HepG2 (cell line): ENCODE data around the gene PKP3. TPM values are rescaled to one million over a fixed set of nuclear protein-coding genes. Genes with fewer than 3 reads are reported as not detected.
A peak's percentile ranks its signal among the peaks of the same experiment; 100 is the strongest.

Source experiments
- GTF3A ChIP-seq: sonication (generic); formaldehyde crosslinking; conservative IDR thresholded peaks from 2 replicates; pipeline ENCODE4 v1.4.0; 2020; ENCODE audit warnings: mild to moderate bottlenecking, missing genetic modification reagents
- HNF4A ChIP-seq: sonication (generic); formaldehyde crosslinking; IDR thresholded peaks from 2 replicates; pipeline ENCODE4 v1.4.0; 2020; ENCODE audit warnings: missing genetic modification reagents
- JUNB ChIP-seq: sonication (generic); formaldehyde crosslinking; IDR thresholded peaks from 2 replicates; pipeline ENCODE4 v1.8.0; 2022; ENCODE audit warnings: missing genetic modification reagents, mild to moderate bottlenecking, borderline replicate concordance
- MIXL1 ChIP-seq: IDR thresholded peaks from 2 replicates; pipeline ENCODE4 v1.6.1; 2016
- MYPOP ChIP-seq: sonication (generic); formaldehyde crosslinking; IDR thresholded peaks from 2 replicates; pipeline ENCODE4 v1.8.1; 2023; ENCODE audit warnings: mild to moderate bottlenecking, moderate library complexity, missing genetic modification reagents
- SMARCE1 ChIP-seq: fragments of 450-650 bp; IDR thresholded peaks from 2 replicates; pipeline ENCODE4 v1.6.1; 2017; ENCODE audit warnings: borderline replicate concordance
- TGIF2 ChIP-seq: IDR thresholded peaks from 2 replicates; pipeline ENCODE4 v1.6.1; 2016; ENCODE audit warnings: control low read depth, missing compliant biosample characterization
- TMF1 ChIP-seq: sonication (generic); formaldehyde crosslinking; IDR thresholded peaks from 2 replicates; pipeline ENCODE4 v1.8.1; 2022; ENCODE audit warnings: low read depth, missing genetic modification reagents
- XRCC5 ChIP-seq: fragments of 200-400 bp; formaldehyde crosslinking; optimal IDR thresholded peaks from 2 replicates; pipeline ENCODE3; 2017; ENCODE audit warnings: mild to moderate bottlenecking, low read length
- YEATS4 ChIP-seq: sonication (generic); formaldehyde crosslinking; IDR thresholded peaks from 2 replicates; pipeline ENCODE4 v1.4.0; 2020; ENCODE audit warnings: missing genetic modification reagents, borderline replicate concordance
- ZNF10 ChIP-seq: sonication (generic); formaldehyde crosslinking; IDR thresholded peaks from 2 replicates; pipeline ENCODE4 v1.4.0; 2020; ENCODE audit warnings: mild to moderate bottlenecking, low read depth, missing genetic modification reagents, borderline replicate concordance
- ZNF224 ChIP-seq: sonication (generic); formaldehyde crosslinking; IDR thresholded peaks from 2 replicates; pipeline ENCODE4 v1.5.0; 2020; ENCODE audit warnings: mild to moderate bottlenecking, missing genetic modification reagents
- ZNF563 ChIP-seq: sonication (generic); formaldehyde crosslinking; IDR thresholded peaks from 2 replicates; pipeline ENCODE4 v1.8.0; 2022; ENCODE audit warnings: mild to moderate bottlenecking, moderate library complexity, missing genetic modification reagents
- ZSCAN29 ChIP-seq: sonication (generic); formaldehyde crosslinking; conservative IDR thresholded peaks from 2 replicates; pipeline ENCODE4 v1.4.0; 2020; ENCODE audit warnings: mild to moderate bottlenecking, missing genetic modification reagents
- polyA plus RNA-seq, 8 experiments: library from polyadenylated mRNA; depleted of rRNA in 3 of 8; stranded (reverse) in 7 of 8; unstranded in 1 of 8; fragments of >200 nt; fragmentation: Illumina TruSeq in 4 of 8; extraction: Trizol in 4 of 8; gene quantifications; 2 replicates each; pipeline versions ENCODE4 v1.2.1 to v1.2.3, GENCODE V29; 2011 to 2016; ENCODE audit warnings: low read depth in 4 of 8, missing spikeins in 1 of 8, mixed read lengths in 1 of 8; ENCODE audit not compliant: insufficient read depth in 1 of 8
- total RNA-seq, 5 experiments: library from RNA; depleted of rRNA; stranded (reverse); fragments of >200 nt; fragmentation: Illumina TruSeq; extraction: Trizol; gene quantifications; 2 replicates each; pipeline ENCODE4 v1.2.3, GENCODE V29; 2016; ENCODE audit warnings: low read depth in 1 of 5
- TF ChIP-seq, protein P1 (sequence below): IDR thresholded peaks from 2 replicates; pipeline ENCODE4 v1.6.1; 2016; ENCODE audit warnings: low read depth, control low read depth
- TF ChIP-seq, protein P2 (sequence below): sonication (generic); formaldehyde crosslinking; IDR thresholded peaks from 2 replicates; pipeline ENCODE4 v1.8.0; 2022; ENCODE audit warnings: mild to moderate bottlenecking, missing genetic modification reagents; ENCODE audit not compliant: insufficient replicate concordance
- TF ChIP-seq, protein P3 (sequence below), 2 experiments: IDR thresholded peaks; 2 replicates each; pipeline ENCODE4 v1.6.1; 2011 to 2012; ENCODE audit warnings: low read length in 2 of 2, borderline replicate concordance in 1 of 2, low read depth in 1 of 2, mild to moderate bottlenecking in 1 of 2, moderate library complexity in 1 of 2
- TF ChIP-seq, protein P4 (sequence below): IDR thresholded peaks from 2 replicates; pipeline ENCODE4 v1.6.1; 2016; ENCODE audit warnings: mild to moderate bottlenecking, missing biosample characterization, missing genetic modification reagents
- TF ChIP-seq, protein P5 (sequence below): sonication (generic); formaldehyde crosslinking; IDR thresholded peaks from 2 replicates; pipeline ENCODE4 v1.4.0; 2020; ENCODE audit warnings: missing genetic modification reagents

PKP3 gene
- total and polyA plus RNA-seq, 2 of the 13 experiments (the other 11 are each of a cell fraction or from before 2014, with no cell fraction given): 18.0 to 28.7 TPM

DNA sequence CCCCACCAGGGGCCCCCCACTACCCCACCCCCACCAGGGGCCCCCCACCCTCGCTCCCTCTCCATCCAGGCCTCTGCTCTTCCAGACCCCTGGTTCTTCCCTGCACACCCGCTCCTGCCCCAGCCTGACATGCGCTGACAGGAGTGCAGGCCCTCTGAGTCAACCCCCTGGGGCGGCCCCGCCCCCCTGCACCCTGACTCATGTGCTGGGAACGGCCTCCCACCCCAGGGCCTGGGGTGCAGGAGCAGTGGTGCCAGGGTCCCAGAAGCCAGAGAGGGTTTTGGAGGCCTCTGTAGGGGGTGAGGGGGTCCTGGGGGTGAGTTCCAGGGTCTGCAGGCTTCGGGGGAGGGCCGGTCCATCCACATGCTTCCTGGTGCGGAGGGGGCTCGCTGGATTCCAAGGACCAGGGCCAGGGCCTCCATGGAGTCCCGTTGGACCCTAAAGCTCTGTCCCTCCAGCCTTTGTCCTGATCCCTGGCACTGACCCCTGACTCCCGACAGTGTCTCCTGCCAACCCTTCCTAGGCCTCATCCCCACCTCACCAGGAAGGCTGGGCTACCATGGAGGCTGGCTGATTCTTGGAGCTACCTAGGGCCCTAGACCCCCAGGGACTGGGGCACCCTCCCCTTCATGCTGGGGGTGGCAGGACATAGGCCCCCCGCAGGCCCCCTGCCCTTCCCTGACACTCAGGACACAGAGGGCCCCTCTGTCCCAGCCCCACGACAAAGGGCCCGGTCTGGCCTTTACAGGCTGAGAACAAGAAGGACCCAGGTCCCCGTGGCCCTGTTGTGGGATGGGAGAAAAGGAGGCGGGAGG lies 583 bp upstream of the PKP3 start (continued):
- TF ChIP-seq GTF3A (no peak), JUNB (CRISPR knock-in tag) (no peak), MIXL1 (CRISPR knock-in tag) (no peak), MYPOP (no peak), ZNF563 (no peak; the same call in 1 of the 2 replicates), TGIF2 (CRISPR knock-in tag) (0 out of 2 replicates have a peak, but pooled peaks have one; percentile 31), TMF1 (CRISPR knock-in tag) (0 out of 2 replicates have a peak, but pooled peaks have one; percentile 13), ZNF10 (CRISPR knock-in tag) (no peak), XRCC5 (peak; percentile 4), ZNF224 (CRISPR knock-in tag) (no peak), ZSCAN29 (no peak), HNF4A (CRISPR knock-in tag) (no peak), YEATS4 (CRISPR knock-in tag) (no peak), SMARCE1 (no peak)
- TF ChIP-seq, protein P1, sequence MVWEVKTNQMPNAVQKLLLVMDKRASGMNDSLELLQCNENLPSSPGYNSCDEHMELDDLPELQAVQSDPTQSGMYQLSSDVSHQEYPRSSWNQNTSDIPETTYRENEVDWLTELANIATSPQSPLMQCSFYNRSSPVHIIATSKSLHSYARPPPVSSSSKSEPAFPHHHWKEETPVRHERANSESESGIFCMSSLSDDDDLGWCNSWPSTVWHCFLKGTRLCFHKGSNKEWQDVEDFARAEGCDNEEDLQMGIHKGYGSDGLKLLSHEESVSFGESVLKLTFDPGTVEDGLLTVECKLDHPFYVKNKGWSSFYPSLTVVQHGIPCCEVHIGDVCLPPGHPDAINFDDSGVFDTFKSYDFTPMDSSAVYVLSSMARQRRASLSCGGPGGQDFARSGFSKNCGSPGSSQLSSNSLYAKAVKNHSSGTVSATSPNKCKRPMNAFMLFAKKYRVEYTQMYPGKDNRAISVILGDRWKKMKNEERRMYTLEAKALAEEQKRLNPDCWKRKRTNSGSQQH (CRISPR knock-in tag): no peak
- TF ChIP-seq, protein P2, sequence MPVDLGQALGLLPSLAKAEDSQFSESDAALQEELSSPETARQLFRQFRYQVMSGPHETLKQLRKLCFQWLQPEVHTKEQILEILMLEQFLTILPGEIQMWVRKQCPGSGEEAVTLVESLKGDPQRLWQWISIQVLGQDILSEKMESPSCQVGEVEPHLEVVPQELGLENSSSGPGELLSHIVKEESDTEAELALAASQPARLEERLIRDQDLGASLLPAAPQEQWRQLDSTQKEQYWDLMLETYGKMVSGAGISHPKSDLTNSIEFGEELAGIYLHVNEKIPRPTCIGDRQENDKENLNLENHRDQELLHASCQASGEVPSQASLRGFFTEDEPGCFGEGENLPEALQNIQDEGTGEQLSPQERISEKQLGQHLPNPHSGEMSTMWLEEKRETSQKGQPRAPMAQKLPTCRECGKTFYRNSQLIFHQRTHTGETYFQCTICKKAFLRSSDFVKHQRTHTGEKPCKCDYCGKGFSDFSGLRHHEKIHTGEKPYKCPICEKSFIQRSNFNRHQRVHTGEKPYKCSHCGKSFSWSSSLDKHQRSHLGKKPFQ: no peak
- TF ChIP-seq, protein P3, sequence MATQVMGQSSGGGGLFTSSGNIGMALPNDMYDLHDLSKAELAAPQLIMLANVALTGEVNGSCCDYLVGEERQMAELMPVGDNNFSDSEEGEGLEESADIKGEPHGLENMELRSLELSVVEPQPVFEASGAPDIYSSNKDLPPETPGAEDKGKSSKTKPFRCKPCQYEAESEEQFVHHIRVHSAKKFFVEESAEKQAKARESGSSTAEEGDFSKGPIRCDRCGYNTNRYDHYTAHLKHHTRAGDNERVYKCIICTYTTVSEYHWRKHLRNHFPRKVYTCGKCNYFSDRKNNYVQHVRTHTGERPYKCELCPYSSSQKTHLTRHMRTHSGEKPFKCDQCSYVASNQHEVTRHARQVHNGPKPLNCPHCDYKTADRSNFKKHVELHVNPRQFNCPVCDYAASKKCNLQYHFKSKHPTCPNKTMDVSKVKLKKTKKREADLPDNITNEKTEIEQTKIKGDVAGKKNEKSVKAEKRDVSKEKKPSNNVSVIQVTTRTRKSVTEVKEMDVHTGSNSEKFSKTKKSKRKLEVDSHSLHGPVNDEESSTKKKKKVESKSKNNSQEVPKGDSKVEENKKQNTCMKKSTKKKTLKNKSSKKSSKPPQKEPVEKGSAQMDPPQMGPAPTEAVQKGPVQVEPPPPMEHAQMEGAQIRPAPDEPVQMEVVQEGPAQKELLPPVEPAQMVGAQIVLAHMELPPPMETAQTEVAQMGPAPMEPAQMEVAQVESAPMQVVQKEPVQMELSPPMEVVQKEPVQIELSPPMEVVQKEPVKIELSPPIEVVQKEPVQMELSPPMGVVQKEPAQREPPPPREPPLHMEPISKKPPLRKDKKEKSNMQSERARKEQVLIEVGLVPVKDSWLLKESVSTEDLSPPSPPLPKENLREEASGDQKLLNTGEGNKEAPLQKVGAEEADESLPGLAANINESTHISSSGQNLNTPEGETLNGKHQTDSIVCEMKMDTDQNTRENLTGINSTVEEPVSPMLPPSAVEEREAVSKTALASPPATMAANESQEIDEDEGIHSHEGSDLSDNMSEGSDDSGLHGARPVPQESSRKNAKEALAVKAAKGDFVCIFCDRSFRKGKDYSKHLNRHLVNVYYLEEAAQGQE (IDR thresholded peaks at IDR 0.05; ENCODE audit: borderline replicate concordance in 1 of 2, low read depth in 1 of 2, low read length in 2 of 2): no peak
- TF ChIP-seq, protein P4, sequence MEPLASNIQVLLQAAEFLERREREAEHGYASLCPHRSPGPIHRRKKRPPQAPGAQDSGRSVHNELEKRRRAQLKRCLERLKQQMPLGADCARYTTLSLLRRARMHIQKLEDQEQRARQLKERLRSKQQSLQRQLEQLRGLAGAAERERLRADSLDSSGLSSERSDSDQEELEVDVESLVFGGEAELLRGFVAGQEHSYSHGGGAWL: no peak
- TF ChIP-seq, protein P5, sequence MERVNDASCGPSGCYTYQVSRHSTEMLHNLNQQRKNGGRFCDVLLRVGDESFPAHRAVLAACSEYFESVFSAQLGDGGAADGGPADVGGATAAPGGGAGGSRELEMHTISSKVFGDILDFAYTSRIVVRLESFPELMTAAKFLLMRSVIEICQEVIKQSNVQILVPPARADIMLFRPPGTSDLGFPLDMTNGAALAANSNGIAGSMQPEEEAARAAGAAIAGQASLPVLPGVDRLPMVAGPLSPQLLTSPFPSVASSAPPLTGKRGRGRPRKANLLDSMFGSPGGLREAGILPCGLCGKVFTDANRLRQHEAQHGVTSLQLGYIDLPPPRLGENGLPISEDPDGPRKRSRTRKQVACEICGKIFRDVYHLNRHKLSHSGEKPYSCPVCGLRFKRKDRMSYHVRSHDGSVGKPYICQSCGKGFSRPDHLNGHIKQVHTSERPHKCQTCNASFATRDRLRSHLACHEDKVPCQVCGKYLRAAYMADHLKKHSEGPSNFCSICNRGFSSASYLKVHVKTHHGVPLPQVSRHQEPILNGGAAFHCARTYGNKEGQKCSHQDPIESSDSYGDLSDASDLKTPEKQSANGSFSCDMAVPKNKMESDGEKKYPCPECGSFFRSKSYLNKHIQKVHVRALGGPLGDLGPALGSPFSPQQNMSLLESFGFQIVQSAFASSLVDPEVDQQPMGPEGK: no peak; the same call in none of the 2 replicates
